ENCODE results near the gene TARP.

Gene TARP

DNA sequence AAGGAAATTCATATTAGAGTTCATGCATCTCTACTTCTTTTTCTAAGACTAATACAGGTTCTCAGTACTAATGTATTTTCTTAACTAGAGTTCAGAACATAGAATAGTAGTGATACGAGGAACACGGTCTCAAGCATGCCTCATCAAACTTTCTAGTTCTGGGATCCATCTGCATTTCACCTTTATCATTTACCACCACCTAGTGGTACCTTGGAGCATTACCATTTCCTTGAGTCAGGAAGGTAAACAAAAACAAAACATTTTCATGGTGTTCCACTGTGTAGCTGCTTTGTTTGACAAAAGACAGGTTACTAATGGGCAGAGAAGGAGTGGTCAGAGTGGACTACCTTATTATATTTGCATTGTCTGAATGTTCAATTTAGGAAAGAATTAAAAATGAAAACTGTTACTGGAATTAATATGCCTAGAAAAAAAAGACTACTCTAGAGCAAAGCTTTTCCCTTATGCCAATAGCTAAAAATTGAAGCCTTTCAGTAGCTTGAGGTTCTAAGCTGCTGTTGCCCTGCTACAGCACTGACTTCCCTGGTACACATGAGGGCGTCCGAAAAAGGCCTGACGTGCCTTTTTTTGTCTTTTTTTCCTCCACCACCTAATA lies 50.8 kb downstream of the TARP start:
- ChIA-PET CTCF (interaction anchor here (0.6 to 10.3 kb wide), 41 partner anchors 11 to 327 kb away, joined by 3 to 174 read pairs (median 4); partner anchors contain the start of gene SFRP4), POLR2A (no interaction called here)
- peak; percentile 50 for DNase-seq
- H4K20me1 ChIP-seq (ENCODE audit: insufficient read depth): no peaks in the 10 kb centered on the region
- no peaks in the 10 kb centered on the region for H3K9me3 ChIP-seq
- WGBS (ENCODE audit: low lambda C conversion rate): 86% methylated on average over 5 of the region's 5 CpGs
- no peak overlapping the region for H3K27ac ChIP-seq (ENCODE audit: low read depth in 2 of 2, low read length in 1 of 2)
- H3K79me2 ChIP-seq (ENCODE audit: insufficient read depth): no peaks in the 10 kb centered on the region
- no peaks in the 10 kb centered on the region for H3K27me3 ChIP-seq (ENCODE audit: insufficient read depth)
- H3K36me3 ChIP-seq (replicated peaks in 1 of 2; ENCODE audit: control insufficient read depth in 1 of 2, insufficient read depth in 2 of 2, low read length in 1 of 2): peaks cover 74 to 81% of the 10 kb centered on the region in 2 experiments
- no peaks in the 10 kb centered on the region for H3F3A ChIP-seq (replicated peaks; ENCODE audit: insufficient read depth)
- no peak overlapping the region; a peak in 1 of 4 replicates for H3K4me3 ChIP-seq (ENCODE audit: low read depth in 2 of 2, low read length in 1 of 2)
- H3K4me2 ChIP-seq: no peak overlapping the region
- H2AFZ ChIP-seq (ENCODE audit: low read depth): no peak overlapping the region
- H3K4me1 ChIP-seq (ENCODE audit: control insufficient read depth in 1 of 2, insufficient read depth in 2 of 2, low read depth in 1 of 2, low read length in 1 of 2): no peaks in the 10 kb centered on the region
- H3K9me2 ChIP-seq: no peaks in the 10 kb centered on the region
- H3K9ac ChIP-seq: no peak overlapping the region
- no peak for TF ChIP-seq MEF2A (IDR thresholded peaks at IDR 0.05; ENCODE audit: borderline replicate concordance, low read depth)
- no peak for TF ChIP-seq RFX5 (IDR thresholded peaks at IDR 0.05; ENCODE audit: low read length)
- TF ChIP-seq NFIC (IDR thresholded peaks at IDR 0.05; ENCODE audit: borderline replicate concordance): no peak
- TF ChIP-seq, protein P1, sequence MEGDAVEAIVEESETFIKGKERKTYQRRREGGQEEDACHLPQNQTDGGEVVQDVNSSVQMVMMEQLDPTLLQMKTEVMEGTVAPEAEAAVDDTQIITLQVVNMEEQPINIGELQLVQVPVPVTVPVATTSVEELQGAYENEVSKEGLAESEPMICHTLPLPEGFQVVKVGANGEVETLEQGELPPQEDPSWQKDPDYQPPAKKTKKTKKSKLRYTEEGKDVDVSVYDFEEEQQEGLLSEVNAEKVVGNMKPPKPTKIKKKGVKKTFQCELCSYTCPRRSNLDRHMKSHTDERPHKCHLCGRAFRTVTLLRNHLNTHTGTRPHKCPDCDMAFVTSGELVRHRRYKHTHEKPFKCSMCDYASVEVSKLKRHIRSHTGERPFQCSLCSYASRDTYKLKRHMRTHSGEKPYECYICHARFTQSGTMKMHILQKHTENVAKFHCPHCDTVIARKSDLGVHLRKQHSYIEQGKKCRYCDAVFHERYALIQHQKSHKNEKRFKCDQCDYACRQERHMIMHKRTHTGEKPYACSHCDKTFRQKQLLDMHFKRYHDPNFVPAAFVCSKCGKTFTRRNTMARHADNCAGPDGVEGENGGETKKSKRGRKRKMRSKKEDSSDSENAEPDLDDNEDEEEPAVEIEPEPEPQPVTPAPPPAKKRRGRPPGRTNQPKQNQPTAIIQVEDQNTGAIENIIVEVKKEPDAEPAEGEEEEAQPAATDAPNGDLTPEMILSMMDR (IDR thresholded peaks at IDR 0.05): peak; percentile 98
- peak; percentile 93 for TF ChIP-seq RAD21 (IDR thresholded peaks at IDR 0.05; ENCODE audit: low read length)
- TF ChIP-seq SMC3 (IDR thresholded peaks at IDR 0.05; ENCODE audit: low read depth, low read length): peak; percentile 74
- TF ChIP-seq, protein P2, sequence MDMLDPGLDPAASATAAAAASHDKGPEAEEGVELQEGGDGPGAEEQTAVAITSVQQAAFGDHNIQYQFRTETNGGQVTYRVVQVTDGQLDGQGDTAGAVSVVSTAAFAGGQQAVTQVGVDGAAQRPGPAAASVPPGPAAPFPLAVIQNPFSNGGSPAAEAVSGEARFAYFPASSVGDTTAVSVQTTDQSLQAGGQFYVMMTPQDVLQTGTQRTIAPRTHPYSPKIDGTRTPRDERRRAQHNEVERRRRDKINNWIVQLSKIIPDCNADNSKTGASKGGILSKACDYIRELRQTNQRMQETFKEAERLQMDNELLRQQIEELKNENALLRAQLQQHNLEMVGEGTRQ (IDR thresholded peaks at IDR 0.05; ENCODE audit: borderline replicate concordance, low read depth, low read length): no peak
- TF ChIP-seq REST (IDR thresholded peaks at IDR 0.05; ENCODE audit: low read depth, low read length): no peak

DNA sequence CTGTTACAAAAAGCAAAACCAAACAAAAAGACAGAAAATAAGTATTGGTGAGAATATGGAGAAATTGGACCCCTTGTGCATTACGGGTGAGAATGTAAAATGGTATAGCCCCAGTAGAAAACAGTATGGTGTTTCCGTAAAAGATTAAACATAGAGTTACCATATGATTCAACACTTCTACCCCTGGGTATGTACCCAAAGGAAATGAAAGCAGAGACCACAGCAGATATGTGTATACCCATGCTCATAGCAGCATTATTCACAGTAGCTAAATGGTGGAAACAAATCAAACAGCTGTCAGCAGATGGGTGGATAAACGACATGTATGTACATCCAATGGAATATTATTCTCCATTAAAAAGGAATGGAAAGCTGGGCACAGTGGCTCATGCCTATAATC lies 53.0 kb downstream of the TARP start:
- DNase-seq: no peak
- H4K20me1 ChIP-seq (ENCODE audit: insufficient read depth): no peaks in the 10 kb centered on the region
- peaks cover 73 to 77% of the 10 kb centered on the region in 2 experiments for H3K36me3 ChIP-seq (replicated peaks in 1 of 2; ENCODE audit: control insufficient read depth in 1 of 2, insufficient read depth in 2 of 2, low read length in 1 of 2)
- no peak overlapping the region for H3K27ac ChIP-seq (ENCODE audit: low read depth in 2 of 2, low read length in 1 of 2)
- H3K79me2 ChIP-seq (ENCODE audit: insufficient read depth): no peaks in the 10 kb centered on the region
- no peaks in the 10 kb centered on the region for H3K27me3 ChIP-seq (ENCODE audit: insufficient read depth)
- no peak overlapping the region for H2AFZ ChIP-seq (ENCODE audit: low read depth)
- no peak overlapping the region for H3K4me2 ChIP-seq
- H3K4me1 ChIP-seq (ENCODE audit: control insufficient read depth in 1 of 2, insufficient read depth in 2 of 2, low read depth in 1 of 2, low read length in 1 of 2): peaks cover 2% of the 10 kb centered on the region in 2 experiments; a peak in 2 of 4 replicates
- no peaks in the 10 kb centered on the region for H3K9me2 ChIP-seq
- no peaks in the 10 kb centered on the region for H3F3A ChIP-seq (replicated peaks; ENCODE audit: insufficient read depth)
- no peak overlapping the region for H3K9ac ChIP-seq
- no peak overlapping the region for H3K4me3 ChIP-seq (ENCODE audit: low read depth in 2 of 2, low read length in 1 of 2)
- WGBS (ENCODE audit: low lambda C conversion rate): 77% methylated on average over 3 of the region's 3 CpGs
- H3K9me3 ChIP-seq: no peaks in the 10 kb centered on the region
- POLR2A ChIA-PET: no interaction called here
- CTCF ChIA-PET: interaction anchor here (0.6 to 10.3 kb wide), 14 partner anchors 9 to 319 kb away, joined by 3 to 174 read pairs (median 9); partner anchors contain the start of genes EPDR1, SFRP4 and STARD3NL
- TF ChIP-seq REST (IDR thresholded peaks at IDR 0.05; ENCODE audit: low read depth, low read length): no peak
- no peak for TF ChIP-seq POLR2AphosphoS5 (IDR thresholded peaks at IDR 0.05; ENCODE audit: low read depth, low read length)
- TF ChIP-seq YY1 (IDR thresholded peaks at IDR 0.05; ENCODE audit: low read depth): no peak
- TF ChIP-seq JUND (IDR thresholded peaks at IDR 0.05): no peak
- TF ChIP-seq IRF3 (IDR thresholded peaks at IDR 0.05; ENCODE audit: low read depth, low read length): no peak
- TF ChIP-seq CHD2 (IDR thresholded peaks at IDR 0.05; ENCODE audit: low read length, partially characterized antibody): no peak
- no peak for TF ChIP-seq EZH2phosphoT487 (IDR thresholded peaks at IDR 0.05; ENCODE audit: borderline replicate concordance, low read depth)
